Ovary (tissue), 9 donors: ENCODE results near the gene UIMC1. TPM values are rescaled to one million over a fixed set of nuclear protein-coding genes. Genes with fewer than 3 reads are reported as not detected.
"Not testable (repeated sequence)": the region's sequence is repeated elsewhere in the genome, so short reads cannot be mapped to it uniquely, and the experiment has no call there.

Experiments
- DNase-seq, 5 donors: peaks; one replicate each; pipeline ENCODE4 v3.0.0-alpha.2; 2019 to 2020
- H3K27ac ChIP-seq, 2 donors: fragments of 200-600 bp; one replicate each; pipeline versions ENCODE4 v1.5.1 to v1.8.0; 2019 to 2022
- H3K27me3 ChIP-seq: fragments of 200-600 bp; one replicate; pipeline ENCODE4 v1.8.0; 2022
- H3K36me3 ChIP-seq: fragments of 200-600 bp; sonication (generic); one replicate; pipeline ENCODE4 v1.5.1; 2019
- H3K4me1 ChIP-seq: one replicate; pipeline ENCODE4 v1.8.1; 2013; ENCODE audit warnings: mild to moderate bottlenecking, moderate library complexity; ENCODE audit not compliant: insufficient read depth
- H3K4me3 ChIP-seq: fragments of 200-600 bp; sonication (generic); one replicate; pipeline ENCODE4 v1.5.1; 2017
- H3K9me3 ChIP-seq, 2 donors: fragments of 200-600 bp in 1 of 2; sonication (generic) in 1 of 2; one replicate each; pipeline versions ENCODE4 v1.5.1 to v1.8.1; 2013 to 2019; ENCODE audit warnings: mild to moderate bottlenecking in 1 of 2, moderate library complexity in 1 of 2
- EP300 ChIP-seq: sonication (generic); formaldehyde crosslinking; IDR thresholded peaks from one replicate; pipeline ENCODE4 v1.6.1; 2017; ENCODE audit warnings: antibody characterized with exemption
- POLR2A ChIP-seq: fragments of 450-650 bp; IDR thresholded peaks from one replicate; pipeline ENCODE4 v1.6.1; 2017; ENCODE audit warnings: antibody characterized with exemption, mild to moderate bottlenecking, moderate library complexity
- WGBS, 3 donors: extraction: QIAGEN DNeasy Blood & Tissue Kit in 1 of 3; methylation state at CpG; one replicate each; pipeline versions ENCODE4 v1.1.5 to v1.1.7; 2013 to 2017; 5-methylcytosine and 5-hydroxymethylcytosine counted together
- intact Hi-C, 4 donors: fragments of 100-400 bp; cut with DNase I; formaldehyde crosslinking; loops; one replicate each; pipeline versions ENCODE4 v1.11.0 to v1.15.1; 2022 to 2023
- polyA plus RNA-seq, 2 donors: library from polyadenylated mRNA; stranded (reverse); fragments of 200-250 nt in 1 of 2; fragments of 350-450 nt in 1 of 2; fragmentation: Illumina TruSeq in 1 of 2; extraction: RNeasy Lipid Tissue Mini Kit (QIAGEN cat#74804) in 1 of 2; gene quantifications; one replicate each; pipeline ENCODE4 v1.2.3, GENCODE V29; 2013 to 2014
- total RNA-seq, 7 donors: library from RNA; depleted of rRNA in 2 of 7; stranded (reverse); fragments of >200 nt in 2 of 7; fragmentation: NEBNext Ultra II Directional in 3 of 7; extraction: Animal tissue kit (Norgen Biotek cat#: 25700) in 3 of 7; gene quantifications; one replicate each; pipeline versions ENCODE4 v1.1.0 to v1.2.4, GENCODE V29; 2016 to 2023
- TF ChIP-seq, protein P1 (sequence below), 3 donors: fragments of 450-650 bp in 2 of 3; fragments of 200-600 bp in 1 of 3; IDR thresholded peaks; one replicate each; pipeline versions ENCODE4 v1.5.1 to v1.8.0; 2016 to 2022; ENCODE audit warnings: antibody characterized with exemption in 3 of 3, mild to moderate bottlenecking in 1 of 3
- donor health status: DM: no; HTN: no; CAD: no; lungs with moderate emphysema.
- donor health status: DM: no; HTN: no; CAD: no.
- donor health status: Bipolar disorder and iron deficiency.
- donor health status: DM: yes; HTN: yes; CAD: no.
- donor health status: DM: no; HTN: no; CAD: no.
- donor health status: DM: yes; HTN: yes; CAD: no.

Gene UIMC1
- total and polyA plus RNA-seq, 9 donors = 34.9 to 80.2 (median 49.5) TPM

DNA sequence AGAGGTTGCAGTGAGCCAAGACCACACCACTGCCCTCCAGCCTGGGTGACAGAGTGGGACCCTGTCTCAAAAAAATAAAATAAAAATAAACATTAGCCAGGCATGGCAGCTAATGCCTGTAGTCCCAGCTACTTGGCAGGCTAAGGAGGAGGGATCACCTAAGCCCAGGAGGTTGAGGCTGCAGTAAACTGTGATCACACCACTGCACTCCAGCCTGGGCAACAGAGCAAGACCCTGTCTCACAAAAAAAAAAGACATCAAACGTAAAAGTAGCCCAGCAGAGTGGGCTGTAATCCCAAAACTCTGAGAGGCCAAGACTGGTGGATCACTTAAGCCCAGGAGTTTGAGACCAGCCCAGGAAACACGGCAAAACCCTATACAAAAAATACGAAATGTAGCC is 19.0 kb downstream of the UIMC1 start:
- WGBS, 3 donors = 86 to 95% (median 91%) methylated on average over 3 of the region's 3 CpGs
- no peaks in the 10 kb centered on the region for H3K27me3 ChIP-seq
- no peak overlapping the region for H3K4me3 ChIP-seq
- intact Hi-C loops = no loop called here
- no peaks in the 10 kb centered on the region for H3K4me1 ChIP-seq
- no peaks in the 10 kb centered on the region for H3K36me3 ChIP-seq
- no peak for DNase-seq
- no peak overlapping the region for H3K27ac ChIP-seq
- H3K9me3 ChIP-seq = no peaks in the 10 kb centered on the region
- TF ChIP-seq, protein P1, sequence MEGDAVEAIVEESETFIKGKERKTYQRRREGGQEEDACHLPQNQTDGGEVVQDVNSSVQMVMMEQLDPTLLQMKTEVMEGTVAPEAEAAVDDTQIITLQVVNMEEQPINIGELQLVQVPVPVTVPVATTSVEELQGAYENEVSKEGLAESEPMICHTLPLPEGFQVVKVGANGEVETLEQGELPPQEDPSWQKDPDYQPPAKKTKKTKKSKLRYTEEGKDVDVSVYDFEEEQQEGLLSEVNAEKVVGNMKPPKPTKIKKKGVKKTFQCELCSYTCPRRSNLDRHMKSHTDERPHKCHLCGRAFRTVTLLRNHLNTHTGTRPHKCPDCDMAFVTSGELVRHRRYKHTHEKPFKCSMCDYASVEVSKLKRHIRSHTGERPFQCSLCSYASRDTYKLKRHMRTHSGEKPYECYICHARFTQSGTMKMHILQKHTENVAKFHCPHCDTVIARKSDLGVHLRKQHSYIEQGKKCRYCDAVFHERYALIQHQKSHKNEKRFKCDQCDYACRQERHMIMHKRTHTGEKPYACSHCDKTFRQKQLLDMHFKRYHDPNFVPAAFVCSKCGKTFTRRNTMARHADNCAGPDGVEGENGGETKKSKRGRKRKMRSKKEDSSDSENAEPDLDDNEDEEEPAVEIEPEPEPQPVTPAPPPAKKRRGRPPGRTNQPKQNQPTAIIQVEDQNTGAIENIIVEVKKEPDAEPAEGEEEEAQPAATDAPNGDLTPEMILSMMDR (IDR thresholded peaks at IDR 0.05) = no peak
- TF ChIP-seq POLR2A (no peak), EP300 (no peak)

DNA sequence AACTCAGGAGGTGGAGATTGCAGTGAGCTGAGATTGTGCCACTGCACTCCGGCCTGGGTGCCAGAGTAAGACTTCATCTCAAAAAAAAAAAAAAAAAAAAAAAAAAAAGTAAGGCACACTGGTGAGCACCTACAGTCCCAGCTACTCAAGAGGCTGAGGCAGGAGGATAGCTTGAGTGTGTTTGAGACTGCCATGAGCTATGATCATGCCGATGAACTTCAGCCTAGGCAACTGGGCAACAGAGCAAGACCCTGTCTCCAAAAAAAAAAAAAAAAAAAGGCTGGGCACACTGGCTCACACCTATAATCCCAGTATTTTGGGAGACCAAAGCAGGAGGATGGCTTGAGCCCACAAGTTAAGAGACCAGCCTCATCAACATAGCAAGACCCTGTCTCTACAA is 20.3 kb downstream of the UIMC1 start:
- H3K27me3 ChIP-seq = no peaks in the 10 kb centered on the region
- no peak overlapping the region for H3K27ac ChIP-seq
- no peak for DNase-seq
- intact Hi-C loops = no loop called here
- 97 to 100% (median 100%) methylated on average over 2 of the region's 2 CpGs for WGBS, 3 donors
- H3K9me3 ChIP-seq = no peaks in the 10 kb centered on the region
- H3K4me3 ChIP-seq = no peak overlapping the region
- TF ChIP-seq POLR2A (no peak), EP300 (no peak)
- TF ChIP-seq, protein P1 (IDR thresholded peaks at IDR 0.05) = no peak
- no peaks in the 10 kb centered on the region for H3K4me1 ChIP-seq
- H3K36me3 ChIP-seq = no peaks in the 10 kb centered on the region

- no peaks in the 10 kb centered on the region for H3K27me3 ChIP-seq
- TF ChIP-seq POLR2A (no peak), EP300 (no peak)
- TF ChIP-seq, protein P1 (IDR thresholded peaks at IDR 0.05) = no peak
- H3K4me3 ChIP-seq = no peak overlapping the region
- intact Hi-C loops = no loop called here
- H3K9me3 ChIP-seq = no peaks in the 10 kb centered on the region
- no peaks in the 10 kb centered on the region for H3K36me3 ChIP-seq
- WGBS, 3 donors = 86 to 92% (median 87%) methylated on average over 2 of the region's 2 CpGs
- H3K27ac ChIP-seq = no peak overlapping the region
- no peak for DNase-seq
- no peaks in the 10 kb centered on the region for H3K4me1 ChIP-seq
Measured at GRCh38 chr5:176985516-176985915, 21.1 kb downstream of the UIMC1 start.

DNA sequence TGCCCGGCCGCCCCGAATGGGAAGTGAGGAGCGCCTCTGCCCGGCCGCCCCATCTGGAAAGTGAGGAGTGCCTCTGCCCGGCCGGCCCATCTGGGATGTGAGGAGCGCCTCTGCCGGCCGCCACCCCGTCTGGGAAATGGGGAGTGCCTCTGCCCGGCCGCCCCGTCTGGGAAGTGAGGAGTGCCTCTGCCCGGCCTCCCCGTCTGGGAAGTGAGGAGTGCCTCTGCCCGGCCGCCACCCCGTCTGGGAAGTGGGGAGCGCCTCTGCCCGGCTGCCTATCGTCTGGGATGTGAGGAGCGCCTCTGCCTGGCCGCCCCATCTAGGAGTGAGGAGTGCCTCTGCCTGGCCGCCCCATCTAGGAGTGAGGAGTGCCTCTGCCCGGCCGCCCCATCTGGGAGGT is 22.4 kb downstream of the UIMC1 start:
- H3K4me3 ChIP-seq, H3K27me3 ChIP-seq, intact Hi-C loops, DNase-seq, H3K36me3 ChIP-seq, H3K27ac ChIP-seq, H3K4me1 ChIP-seq, H3K9me3 ChIP-seq: not testable (repeated sequence)
- WGBS, 3 donors = 95 to 98% (median 97%) methylated on average over 16 to 28 of the region's 28 CpGs

DNA sequence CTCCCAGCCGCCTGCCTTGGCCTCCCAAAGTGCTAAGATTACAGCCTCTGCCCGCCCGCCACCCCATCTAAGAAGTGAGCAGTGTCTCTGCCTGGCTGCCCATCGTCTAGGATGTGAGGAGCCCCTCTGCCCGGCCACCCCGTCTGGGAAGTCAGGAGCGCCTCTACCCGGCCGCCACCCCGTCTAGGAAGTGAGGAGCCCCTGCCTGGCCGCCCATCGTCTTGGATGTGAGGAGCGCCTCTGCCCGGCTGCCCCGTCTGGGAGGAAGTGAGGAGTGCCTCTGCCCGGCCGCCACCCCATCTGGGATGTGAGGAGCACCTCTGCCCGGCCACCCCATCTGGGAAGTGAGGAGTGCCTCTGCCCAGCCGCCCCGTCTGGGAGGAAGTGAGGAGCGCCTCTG is 23.0 kb downstream of the UIMC1 start:
- WGBS, 3 donors = 96 to 98% (median 97%) methylated on average over 21 of the region's 21 CpGs
- intact Hi-C loops, H3K4me1 ChIP-seq, H3K36me3 ChIP-seq, H3K4me3 ChIP-seq, DNase-seq, H3K9me3 ChIP-seq, H3K27ac ChIP-seq, H3K27me3 ChIP-seq: not testable (repeated sequence)

- H3K4me1 ChIP-seq, H3K4me3 ChIP-seq, H3K27ac ChIP-seq, H3K36me3 ChIP-seq, intact Hi-C loops, DNase-seq, H3K27me3 ChIP-seq, H3K9me3 ChIP-seq: not testable (repeated sequence)
- 79 to 91% (median 81%) methylated on average over 13 of the region's 13 CpGs for WGBS, 3 donors
Measured at GRCh38 chr5:176983112-176983511, 23.5 kb downstream of the UIMC1 start.
